GM12874 (cell line): ENCODE data around the gene RNF212.

Source experiments
- CTCF ChIP-seq: IDR thresholded peaks from 2 replicates; pipeline ENCODE4 v1.5.1; 2011; ENCODE audit warnings: low read depth, mild to moderate bottlenecking, control low read depth, low read length, moderate library complexity; ENCODE audit not compliant: insufficient read depth

The RNF212 gene

GRCh38 chr4:1104647-1105046 is 8.7 kb downstream of the RNF212 start:
- no peak for TF ChIP-seq CTCF

DNA sequence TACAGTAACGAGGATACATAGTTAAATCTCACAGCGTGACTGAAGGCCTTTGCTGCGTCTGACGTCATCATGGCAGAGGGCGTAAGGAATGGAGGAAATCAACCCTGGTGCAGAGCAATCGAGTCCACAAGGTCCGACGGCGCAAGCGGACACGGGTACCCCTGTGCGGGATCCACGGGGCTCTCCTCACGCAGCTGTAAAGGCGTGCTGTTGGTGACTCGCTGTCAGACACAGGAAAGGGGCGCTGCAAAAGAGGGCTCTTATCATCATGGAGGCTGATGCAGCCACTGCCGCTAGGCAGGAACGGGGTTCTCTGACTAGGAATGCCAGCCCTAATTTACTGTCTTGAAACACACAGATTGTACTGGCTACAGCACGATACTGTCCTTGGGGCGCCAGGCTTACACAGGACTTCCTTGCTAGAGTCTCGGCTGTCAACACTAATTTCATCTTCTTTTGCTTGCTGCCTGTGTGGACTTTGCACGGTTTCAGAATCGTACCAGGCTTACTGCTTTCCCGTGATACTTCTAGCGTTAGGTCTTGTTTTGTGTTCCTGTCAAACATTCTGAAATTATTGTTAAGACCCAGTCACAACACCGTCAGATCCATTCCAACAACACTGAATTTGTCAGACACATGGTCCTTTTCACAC is 13.6 kb downstream of the RNF212 start:
- no peak for TF ChIP-seq CTCF

DNA sequence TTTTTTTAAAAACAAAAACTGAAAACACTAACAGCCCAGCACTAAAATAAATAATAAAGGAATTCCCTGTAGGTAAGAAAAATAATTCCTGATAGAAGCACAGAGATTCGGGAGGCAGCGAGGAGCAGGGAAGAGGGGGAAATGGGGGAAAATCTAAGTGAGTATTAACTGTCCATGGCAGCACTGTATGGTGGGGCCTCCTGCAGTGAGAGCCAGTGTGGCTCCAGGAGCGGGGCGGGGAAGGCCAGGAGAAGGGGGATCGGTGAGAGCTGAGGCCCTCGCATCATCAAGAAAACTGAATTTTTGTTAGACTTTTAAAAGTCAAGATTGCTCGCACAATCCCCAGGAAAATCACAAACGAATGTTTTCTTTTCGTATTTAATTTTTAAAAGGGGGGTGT is 14.1 kb downstream of the RNF212 start:
- TF ChIP-seq CTCF, result no peak

DNA sequence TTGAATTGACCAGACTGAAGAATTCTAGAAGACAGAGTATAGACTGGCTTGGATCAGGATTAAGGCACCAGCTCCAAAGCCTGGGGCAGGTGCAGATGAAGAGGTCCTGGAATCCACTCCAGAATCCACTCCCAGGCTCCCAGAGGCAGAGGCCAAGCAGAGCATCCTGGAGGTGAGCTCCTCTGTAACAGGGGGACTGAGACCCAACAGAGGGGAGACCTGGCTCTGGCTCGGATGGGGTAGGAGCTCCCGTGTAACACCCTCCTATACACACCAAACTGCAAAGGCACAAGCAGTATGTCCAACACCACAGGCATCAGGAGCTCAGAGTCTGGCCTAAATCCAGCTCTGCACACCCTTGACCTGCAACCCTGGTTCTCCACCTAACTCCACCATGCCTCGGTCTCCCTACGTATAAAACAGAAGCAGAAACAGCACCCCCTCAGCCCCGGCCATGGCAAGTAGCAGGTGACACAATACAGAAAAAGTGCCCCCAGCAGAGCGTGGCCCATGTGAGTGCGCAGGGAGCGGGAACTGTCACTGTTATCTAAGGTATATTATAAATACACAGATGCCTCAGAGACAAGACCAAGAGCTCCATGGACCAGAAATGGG is 14.9 kb downstream of the RNF212 start:
- TF ChIP-seq CTCF, result no peak

GRCh38 chr4:1097553-1097952 is 15.8 kb downstream of the RNF212 start:
- no peak for TF ChIP-seq CTCF

- TF ChIP-seq CTCF, result no peak
Measured at GRCh38 chr4:1096841-1097240, 16.5 kb downstream of the RNF212 start.

DNA sequence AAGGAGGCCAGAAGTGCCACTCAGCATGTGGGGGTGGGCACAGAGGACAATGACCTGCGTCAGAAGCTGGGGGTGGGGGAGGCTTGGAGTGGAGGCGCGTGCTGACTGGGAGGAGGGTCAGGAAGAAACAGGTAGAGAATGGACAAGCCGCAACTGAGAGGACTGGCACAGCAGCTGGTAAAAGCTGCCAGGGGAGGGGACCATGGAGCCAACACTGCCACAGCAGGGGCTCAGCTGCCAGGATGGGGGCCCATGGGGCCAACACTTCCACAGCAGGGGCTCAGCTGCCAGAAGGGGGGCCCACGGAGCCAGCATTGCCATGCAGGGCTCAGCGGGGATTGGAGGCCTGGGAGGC is 19.1 kb downstream of the RNF212 start:
- TF ChIP-seq CTCF, result no peak
